Spinal cord (tissue), 10 donors: ENCODE results near the gene C19orf25. TPM values are rescaled to one million over a fixed set of nuclear protein-coding genes. Genes with fewer than 3 reads are reported as not detected.
A peak's percentile ranks its signal among the peaks of the same experiment; 100 is the strongest.

Experiments used
- DNase-seq, 6 donors: peaks; one replicate each; pipeline versions ENCODE4 v3.0.0 to v3.0.0-alpha.2; 2013 to 2015; ENCODE audit warnings: low spot score in 6 of 6, low read depth in 4 of 6
- H3K27ac ChIP-seq: one replicate; pipeline ENCODE4 v1.5.1; 2013; ENCODE audit warnings: low read depth, low read length, control low read depth
- H3K27me3 ChIP-seq: one replicate; pipeline ENCODE4 v1.6.1; 2013; ENCODE audit warnings: low read length; ENCODE audit not compliant: control insufficient read depth, insufficient read depth
- H3K36me3 ChIP-seq: one replicate; pipeline ENCODE4 v1.6.1; 2013; ENCODE audit warnings: low read length; ENCODE audit not compliant: control insufficient read depth, insufficient read depth
- H3K4me1 ChIP-seq: one replicate; pipeline ENCODE4 v1.6.1; 2013; ENCODE audit warnings: low read length; ENCODE audit not compliant: control insufficient read depth, insufficient read depth
- H3K4me3 ChIP-seq: one replicate; pipeline ENCODE4 v1.5.1; 2013; ENCODE audit warnings: low read depth, low read length, control low read depth
- H3K9me3 ChIP-seq: one replicate; pipeline ENCODE4 v1.6.1; 2013; ENCODE audit warnings: low read length; ENCODE audit not compliant: control insufficient read depth, insufficient read depth
- WGBS: methylation state at CpG from one replicate; pipeline ENCODE4 v1.1.5; 2013; ENCODE audit warnings: missing lambda C conversion rate; ENCODE audit not compliant: insufficient coverage; 5-methylcytosine and 5-hydroxymethylcytosine counted together
- polyA plus RNA-seq, 2 donors: library from polyadenylated mRNA; unstranded; fragments of 120-200 nt; gene quantifications; one replicate each; pipeline ENCODE4 v1.2.1, GENCODE V29; 2013; ENCODE audit not compliant: insufficient read length in 2 of 2
- total RNA-seq, 2 donors: library from RNA; depleted of rRNA in 1 of 2; stranded (reverse); fragments of 120-200 nt in 1 of 2; fragments of >200 nt in 1 of 2; gene quantifications; one replicate each; pipeline versions ENCODE4 v1.2.3 to v1.2.4, GENCODE V29; 2013 to 2014
- donor health status: healthy.

The C19orf25 gene
- total and polyA plus RNA-seq, 4 donors = 15.6 to 45.6 (median 40.6) TPM

DNA sequence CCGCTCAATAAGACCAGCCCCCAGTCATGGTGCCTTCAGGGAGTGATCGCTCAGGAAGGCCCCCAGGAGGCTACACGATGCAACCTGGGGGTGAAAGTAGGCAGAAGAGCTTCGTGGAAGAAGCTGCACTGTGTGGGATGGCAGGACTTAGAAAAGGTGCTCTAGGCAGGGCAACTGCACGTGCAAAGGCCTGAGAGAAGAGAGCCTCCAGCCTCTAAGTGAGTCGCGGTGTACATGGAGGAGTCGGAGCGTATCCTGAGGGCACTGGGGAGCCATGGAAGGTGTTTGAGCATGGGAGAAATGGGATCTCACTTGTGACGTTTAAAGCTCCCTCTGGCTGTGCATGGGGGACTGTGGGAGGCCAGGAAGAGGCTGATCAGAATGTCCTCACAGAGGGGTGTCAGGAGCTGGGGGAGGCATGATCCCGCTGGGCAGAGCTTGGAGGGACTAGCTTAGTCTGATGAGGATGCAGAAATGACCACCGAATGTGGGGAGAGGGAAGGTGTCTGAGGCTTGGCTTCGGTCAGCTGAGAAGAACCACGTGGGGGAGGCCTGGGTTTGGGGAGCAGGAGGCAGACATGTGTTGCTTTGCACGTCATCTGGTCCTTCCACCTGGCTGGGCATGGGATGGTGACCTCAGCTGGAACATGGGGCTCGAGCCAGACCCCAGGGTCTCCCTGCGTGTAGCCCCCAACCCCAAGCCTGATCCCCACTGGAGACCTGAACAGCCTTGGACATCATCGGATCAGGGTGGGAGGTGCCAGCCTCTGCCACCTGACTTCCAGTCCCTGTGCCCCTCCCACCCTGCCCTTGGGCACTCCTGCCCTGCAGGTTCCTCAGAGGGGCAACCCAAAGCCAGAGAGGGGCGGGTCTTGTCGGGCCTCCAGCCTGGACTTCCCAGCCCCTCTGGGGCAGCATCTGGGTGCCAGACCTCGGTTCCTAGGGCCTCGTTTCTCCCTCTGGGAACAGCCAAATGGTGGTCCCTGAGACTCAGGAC, 28.0 kb downstream of the C19orf25 start:
- no peaks in the 10 kb centered on the region for H3K27me3 ChIP-seq
- peak in 2 of 6 donors; percentile 64 to 76 for DNase-seq
- H3K4me1 ChIP-seq = peaks cover 90% of the 10 kb centered on the region
- H3K27ac ChIP-seq = peak overlapping the region; percentile 94
- no peaks in the 10 kb centered on the region for H3K9me3 ChIP-seq
- H3K36me3 ChIP-seq = peaks cover 47% of the 10 kb centered on the region
- WGBS = 25% methylated on average over 21 of the region's 22 CpGs
- H3K4me3 ChIP-seq = peak overlapping the region; percentile 58

DNA sequence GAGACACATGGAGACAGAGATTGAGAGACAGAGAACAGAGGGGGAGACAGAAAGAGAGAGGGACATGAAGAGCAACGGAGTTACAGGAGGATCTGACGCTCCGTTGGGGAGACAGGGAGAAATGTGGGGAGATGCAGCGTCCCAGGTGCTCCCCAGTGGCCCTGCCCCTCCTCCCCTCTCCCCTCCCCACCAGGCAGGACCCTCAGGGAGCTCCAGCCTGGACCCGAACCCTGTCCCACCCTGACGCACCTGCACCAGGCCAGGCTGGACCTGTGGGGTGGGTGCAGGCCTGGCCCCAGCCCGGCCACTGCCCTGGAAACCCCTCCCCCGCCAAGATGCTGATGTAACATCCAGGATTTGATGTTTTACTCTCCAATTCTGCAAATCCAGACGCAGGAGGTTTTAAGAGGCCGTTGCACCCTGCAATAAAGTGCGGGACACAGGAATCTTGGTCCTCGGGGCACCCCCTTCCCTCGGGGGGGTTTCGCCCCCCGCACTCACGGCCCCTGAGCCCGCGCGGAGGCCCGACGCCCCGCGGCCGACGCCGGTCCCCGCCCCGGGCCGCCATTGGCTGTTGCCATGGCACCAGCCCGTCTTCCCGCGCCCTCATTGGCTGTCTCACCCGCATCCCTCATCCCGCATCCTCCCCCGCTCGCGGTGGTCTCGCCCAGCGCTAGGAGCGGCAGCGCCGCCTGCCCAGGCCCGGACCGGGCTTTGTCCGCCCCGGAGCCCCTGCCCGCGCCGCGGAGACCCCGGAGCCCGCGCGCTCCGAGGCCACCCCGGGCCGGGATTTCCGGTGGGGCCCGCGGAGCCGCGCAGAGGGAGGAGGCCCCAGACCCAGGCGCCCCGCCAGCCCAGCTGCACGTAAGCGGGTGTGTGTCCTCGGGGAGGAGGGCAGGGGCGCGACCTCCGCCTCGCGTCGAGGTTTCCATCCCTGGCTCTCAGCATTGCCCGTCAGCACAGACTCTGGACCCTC, 29.3 kb downstream of the C19orf25 start, which contains the start of gene APC2:
Gene APC2 (plus strand): TSS at position 655 of the 976 bp plus-strand sequence. CDS start 2,881 bp downstream, outside the sequence.
- Histone ChIP-seq H3K9me3 (no peaks in the 10 kb centered on the region), H3K36me3 (peaks cover 34% of the 10 kb centered on the region), H3K4me1 (peaks cover 89% of the 10 kb centered on the region), H3K27me3 (no peaks in the 10 kb centered on the region), H3K27ac (peak within 1 kb of the TSS; percentile 94), H3K4me3 (peak within 1 kb of the TSS; percentile 58)
- peak in 4 of 6 donors; percentile 86 to 98 (median 94) for DNase-seq
- WGBS = under 1% methylated on average over 64 of the region's 74 CpGs

DNA sequence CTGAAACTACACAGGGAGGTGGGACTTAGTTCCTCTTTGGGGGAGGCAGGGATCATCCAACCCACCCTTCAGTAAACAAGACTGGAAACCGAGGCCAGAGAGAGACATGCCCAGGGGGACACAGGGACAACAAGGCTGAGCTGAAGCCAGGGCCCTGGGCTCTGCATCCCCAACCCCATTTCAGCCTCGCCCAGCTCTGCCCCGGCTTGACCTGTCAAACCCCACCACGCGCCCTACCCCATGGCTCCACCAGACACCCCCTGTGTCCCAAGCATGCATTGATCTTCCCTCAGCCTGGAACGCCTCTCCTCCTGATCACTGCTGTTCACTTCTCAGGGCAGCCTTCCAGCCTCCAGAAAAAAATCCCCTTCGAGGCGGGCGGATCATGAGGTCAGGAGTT, 31.1 kb downstream of the C19orf25 start:
- Histone ChIP-seq H3K27me3 (no peaks in the 10 kb centered on the region), H3K4me3 (no peak overlapping the region), H3K27ac (no peak overlapping the region), H3K9me3 (no peaks in the 10 kb centered on the region), H3K36me3 (peaks cover 26% of the 10 kb centered on the region), H3K4me1 (peaks cover 77% of the 10 kb centered on the region)
- no peak for DNase-seq
- WGBS = 89% methylated on average over 5 of the region's 9 CpGs

DNA sequence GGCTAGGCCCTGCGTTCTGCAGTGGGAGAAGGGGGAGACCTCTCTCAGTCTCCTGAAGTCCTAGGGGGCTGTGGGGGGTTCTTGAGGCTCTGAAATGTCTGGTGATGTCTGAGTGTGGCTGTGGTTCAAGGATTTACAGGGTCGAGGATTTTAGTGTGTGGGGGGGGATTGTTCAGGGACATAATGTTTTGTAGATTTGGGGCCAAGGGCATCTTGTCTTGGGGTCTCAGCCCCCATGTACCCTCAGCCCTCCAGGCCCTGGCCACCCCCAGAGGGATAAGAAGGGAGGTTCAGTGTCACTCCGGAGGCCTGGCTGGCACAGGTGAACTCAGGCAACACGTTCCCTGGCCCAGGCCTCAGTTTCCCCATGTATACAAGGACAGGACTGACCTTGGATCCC, 31.5 kb downstream of the C19orf25 start:
- no peaks in the 10 kb centered on the region for H3K9me3 ChIP-seq
- H3K27ac ChIP-seq = peak overlapping the region; percentile 71
- H3K36me3 ChIP-seq = peaks cover 26% of the 10 kb centered on the region
- DNase-seq = no peak
- H3K27me3 ChIP-seq = no peaks in the 10 kb centered on the region
- H3K4me1 ChIP-seq = peaks cover 73% of the 10 kb centered on the region
- WGBS = 35% methylated on average over 4 of the region's 4 CpGs
- peak overlapping the region; percentile 43 for H3K4me3 ChIP-seq

DNA sequence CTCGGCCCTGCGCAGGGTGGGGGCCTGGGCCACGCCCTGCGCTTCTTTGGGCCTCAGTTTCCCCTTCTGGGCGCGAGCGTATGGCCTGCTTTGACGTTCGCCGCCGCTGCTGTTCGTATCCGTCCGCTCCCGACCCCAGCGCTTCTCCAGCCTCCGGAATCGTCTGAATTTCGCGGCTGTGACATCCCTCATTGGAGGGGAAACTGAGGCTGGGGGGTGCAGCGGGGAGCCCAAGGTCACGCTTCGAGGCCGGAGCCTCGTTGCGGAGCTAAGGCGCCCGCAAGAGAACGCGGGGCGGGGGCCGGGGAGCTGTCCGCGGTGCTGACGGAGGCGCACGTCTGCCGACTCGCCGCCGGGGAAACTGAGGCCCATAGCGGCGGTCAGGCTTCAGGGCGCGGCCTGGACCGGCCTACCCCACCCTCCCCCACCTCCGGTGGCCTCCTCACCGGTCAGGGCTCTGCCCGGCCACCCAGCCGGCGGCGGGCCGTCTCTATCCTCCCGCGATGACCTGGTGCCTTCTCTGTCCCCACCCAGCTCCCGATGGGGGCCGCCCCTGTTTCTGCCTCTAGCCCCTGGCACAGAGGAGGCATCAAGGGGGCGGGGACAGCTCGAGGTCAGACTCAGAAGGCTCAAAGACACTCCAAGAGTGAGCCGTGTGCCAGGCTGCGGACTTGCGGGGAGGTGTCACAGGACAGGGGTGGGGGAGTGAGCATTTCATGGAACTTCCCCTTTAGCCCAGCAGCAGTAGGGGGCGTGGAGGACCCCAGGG, 32.1 kb downstream of the C19orf25 start:
- peak in 2 of 6 donors; percentile 50 to 56 for DNase-seq
- H3K9me3 ChIP-seq = no peaks in the 10 kb centered on the region
- peaks cover 67% of the 10 kb centered on the region for H3K4me1 ChIP-seq
- peak overlapping the region; percentile 71 for H3K27ac ChIP-seq
- H3K4me3 ChIP-seq = peak overlapping the region; percentile 43
- no peaks in the 10 kb centered on the region for H3K27me3 ChIP-seq
- peaks cover 25% of the 10 kb centered on the region for H3K36me3 ChIP-seq
- WGBS = 2% methylated on average over 63 of the region's 63 CpGs

DNA sequence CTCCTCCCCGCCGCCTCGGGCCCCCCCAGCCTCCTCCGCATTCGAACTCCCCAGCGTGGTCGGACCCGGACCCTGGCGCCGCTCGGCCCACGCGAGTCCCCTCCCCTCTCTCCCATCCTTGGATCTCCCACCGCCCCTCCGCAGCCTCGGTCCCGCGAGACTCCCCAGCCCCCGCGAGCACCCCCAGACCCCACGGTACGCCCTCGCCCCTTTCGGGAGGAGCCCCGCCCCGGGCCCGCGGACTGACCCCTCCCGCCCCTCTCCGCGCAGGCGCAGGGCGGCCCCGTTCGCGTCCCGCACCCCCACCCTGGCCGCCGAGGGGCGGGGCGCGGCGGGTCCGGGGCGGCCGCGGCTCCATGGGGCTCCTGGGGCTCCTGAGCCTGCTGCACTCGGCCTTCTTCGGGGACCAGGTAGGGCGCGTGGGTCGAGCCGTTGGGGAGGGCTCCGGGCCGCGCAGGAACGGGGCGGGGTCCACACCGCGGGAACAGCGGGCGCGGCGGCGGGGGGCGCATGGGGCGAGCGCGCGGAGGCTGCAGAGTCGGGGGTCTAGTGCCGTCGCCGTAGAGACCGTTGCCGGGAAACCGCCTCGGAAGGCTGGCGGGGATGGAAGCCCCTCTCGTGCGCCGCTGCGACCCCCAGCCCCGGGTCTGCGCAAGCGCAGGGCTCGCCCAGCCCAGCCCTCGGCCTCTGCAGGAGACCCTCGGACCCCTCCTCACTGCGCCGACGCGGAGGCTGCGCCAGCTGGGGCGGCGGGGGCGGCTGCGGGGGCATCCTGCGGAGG, 32.9 kb downstream of the C19orf25 start:
- peaks cover 30% of the 10 kb centered on the region for H3K36me3 ChIP-seq
- H3K9me3 ChIP-seq = no peaks in the 10 kb centered on the region
- no peaks in the 10 kb centered on the region for H3K27me3 ChIP-seq
- WGBS = under 1% methylated on average over 99 of the region's 99 CpGs
- H3K4me1 ChIP-seq = peaks cover 59% of the 10 kb centered on the region
- peak overlapping the region; percentile 79 for H3K27ac ChIP-seq
- H3K4me3 ChIP-seq = peak overlapping the region; percentile 43
- peak in 4 of 6 donors; percentile 75 to 98 (median 88) for DNase-seq

DNA sequence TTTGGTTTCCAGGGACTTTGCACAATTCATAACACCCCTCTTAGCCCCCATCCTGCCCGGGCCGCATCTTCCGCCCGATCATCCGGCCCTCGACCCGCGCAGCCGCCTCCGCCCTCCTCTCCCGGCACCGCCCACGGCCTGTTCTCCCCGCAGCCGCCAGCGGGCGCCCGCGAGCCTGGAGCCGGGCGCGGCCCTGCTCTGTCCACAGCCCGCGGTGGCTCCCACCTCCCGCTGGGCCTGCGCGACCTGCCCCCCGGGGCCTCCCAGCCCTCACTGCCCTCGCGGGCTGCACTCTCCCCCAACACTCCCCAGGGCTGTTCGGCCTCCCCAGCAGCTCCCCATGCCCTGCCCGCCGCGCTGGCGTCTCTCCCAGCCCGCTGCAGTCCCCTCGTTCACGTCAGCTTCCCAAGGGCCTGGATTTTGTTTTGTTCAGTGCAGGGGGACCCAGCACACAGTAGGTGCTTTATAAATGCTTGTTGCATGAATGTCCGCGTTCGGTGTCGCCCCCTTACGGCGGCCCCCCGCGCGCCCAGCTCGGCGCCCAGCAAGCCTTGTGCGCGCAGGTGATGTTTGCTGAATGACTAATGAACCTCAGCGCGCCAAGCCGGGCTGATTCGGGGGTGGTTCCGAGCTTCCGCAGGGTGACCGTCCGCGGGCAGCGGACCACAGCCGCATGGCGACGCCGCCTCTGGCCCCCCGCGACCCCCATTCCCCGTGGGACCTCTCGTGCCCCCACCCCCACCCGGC, 33.7 kb downstream of the C19orf25 start:
- DNase-seq = peak in 2 of 6 donors; percentile 89 to 92
- Histone ChIP-seq H3K9me3 (no peaks in the 10 kb centered on the region), H3K4me3 (peak overlapping the region; percentile 41), H3K36me3 (peaks cover 38% of the 10 kb centered on the region), H3K27me3 (no peaks in the 10 kb centered on the region), H3K4me1 (peaks cover 58% of the 10 kb centered on the region), H3K27ac (peak overlapping the region; percentile 79)
- under 1% methylated on average over 67 of the region's 70 CpGs for WGBS
